NCI-H1436 (cell line): Measurements from ENCODE around the gene PBLD.
A peak's percentile ranks its signal among the peaks of the same experiment; 100 is the strongest.

ENCODE experiments used
- DNase-seq: peaks from one replicate; lab custom pipeline; 2025; lab: John Stamatoyannopoulos, UW

PBLD gene

GRCh38 chr10:68332259-68333057 is at the start of gene PBLD:
TSS of gene PBLD (minus strand) at chr10:68332928. CDS start at chr10:68306844, 26,084 bp downstream.
- peak; percentile 88 for DNase-seq

DNA sequence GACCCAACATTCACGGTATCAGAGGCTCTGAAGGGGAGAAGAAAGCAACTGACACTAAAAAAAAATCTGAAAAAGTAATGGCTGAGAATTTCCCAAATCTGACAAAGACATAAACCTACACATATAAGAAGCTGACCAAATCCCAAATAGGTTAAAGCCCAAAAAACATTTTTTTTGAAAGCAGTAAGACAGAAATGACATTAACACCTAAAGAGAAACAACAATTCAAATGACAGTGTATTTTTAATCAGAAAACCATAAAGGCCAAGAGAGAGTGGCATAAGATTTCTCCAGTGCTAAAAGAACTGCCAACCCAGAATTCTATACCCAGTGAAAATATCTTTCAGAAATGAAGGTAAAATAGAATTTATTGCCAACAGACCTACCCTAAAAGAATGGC is 38.9 kb upstream of the PBLD start:
- DNase-seq = no peak

DNA sequence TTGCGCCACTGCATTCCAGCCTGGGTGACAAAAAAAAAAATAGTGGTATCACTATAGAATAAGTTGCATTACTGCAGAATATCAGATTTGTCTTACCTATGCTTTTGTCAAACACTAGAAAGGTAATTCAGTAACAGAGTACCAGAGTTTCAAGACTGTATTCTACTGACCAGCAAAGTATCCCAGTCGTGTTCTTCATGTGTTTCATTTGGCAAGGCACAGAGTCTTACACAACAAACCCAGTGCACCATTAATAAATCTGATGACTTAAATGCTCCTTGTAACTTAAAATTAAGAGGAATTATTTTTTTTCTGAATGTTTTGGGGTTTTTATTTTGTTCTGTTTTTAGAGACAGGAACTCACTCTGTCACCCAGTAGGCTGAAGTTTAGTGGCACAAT is 34.4 kb upstream of the PBLD start:
- no peak for DNase-seq

DNA sequence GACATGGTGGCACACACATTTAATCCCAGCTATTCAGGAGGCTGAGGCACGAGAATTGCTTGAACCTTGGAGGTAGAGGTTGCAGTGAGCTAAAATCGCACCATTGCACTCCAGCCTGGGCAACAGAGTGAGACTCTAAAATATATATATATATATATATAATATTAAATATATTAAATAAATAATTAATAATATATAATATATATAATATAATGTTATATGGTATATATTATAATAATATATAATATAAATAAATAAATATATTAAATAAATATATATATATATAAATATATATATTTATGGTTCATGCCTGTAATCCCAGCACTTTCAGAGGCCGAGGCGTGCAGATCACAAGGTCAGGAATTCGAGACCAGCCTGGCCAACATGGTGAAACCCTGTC is 33.9 kb upstream of the PBLD start:
- DNase-seq = no peak

DNA sequence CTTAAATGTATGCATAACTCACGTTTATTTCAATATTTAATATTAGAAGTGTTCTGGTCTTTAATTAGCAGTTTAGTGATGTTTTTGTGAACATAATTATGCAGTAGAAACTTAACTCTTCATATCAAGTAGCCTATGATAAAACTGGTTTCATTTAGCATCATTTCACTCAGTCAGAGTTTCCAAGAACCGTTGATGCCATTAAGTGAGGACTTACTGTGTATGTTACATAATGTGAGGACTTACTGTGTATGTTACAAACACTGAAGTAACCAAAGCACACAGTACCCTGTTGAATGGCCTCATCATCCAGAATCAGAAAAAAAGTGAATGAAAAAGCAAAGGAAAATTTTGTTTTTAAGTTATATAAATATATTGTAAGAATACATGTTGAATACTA is 32.9 kb upstream of the PBLD start:
- no peak for DNase-seq

DNA sequence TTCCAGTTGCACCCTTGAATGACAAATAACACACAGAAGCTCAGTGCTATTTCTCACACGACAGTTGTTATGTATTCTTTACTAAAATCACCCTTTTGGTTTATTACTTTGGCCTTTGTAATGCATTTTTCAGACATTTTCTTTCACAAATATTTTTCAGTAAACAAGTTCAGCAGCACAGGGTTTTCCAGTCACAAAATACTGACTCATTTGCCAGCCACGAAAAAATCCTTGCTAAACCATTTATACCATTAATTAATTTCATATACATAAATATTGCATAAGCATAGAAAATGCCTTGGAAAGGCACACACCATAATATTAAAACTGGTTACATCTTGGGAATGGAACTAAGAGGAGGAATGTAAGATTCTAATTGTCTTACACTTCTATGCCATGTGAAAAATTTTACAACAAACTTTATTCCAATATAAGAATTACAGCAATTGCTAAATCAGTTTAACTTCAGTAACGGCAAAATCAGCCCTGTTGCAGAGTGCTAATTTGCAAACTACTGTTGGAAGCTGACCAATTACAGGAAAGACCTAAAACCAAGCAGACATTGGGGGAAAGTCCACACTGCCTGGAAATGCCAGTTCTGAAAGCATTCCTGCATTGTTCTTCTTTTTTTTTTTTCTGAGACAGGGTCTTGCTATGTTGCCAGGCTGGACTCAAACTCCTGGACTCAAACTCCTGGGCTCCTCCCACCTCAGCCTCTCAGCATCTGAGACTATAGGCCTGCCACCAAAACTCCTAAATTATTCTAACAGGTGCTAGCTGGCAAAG is 31.6 kb upstream of the PBLD start:
- no peak for DNase-seq

DNA sequence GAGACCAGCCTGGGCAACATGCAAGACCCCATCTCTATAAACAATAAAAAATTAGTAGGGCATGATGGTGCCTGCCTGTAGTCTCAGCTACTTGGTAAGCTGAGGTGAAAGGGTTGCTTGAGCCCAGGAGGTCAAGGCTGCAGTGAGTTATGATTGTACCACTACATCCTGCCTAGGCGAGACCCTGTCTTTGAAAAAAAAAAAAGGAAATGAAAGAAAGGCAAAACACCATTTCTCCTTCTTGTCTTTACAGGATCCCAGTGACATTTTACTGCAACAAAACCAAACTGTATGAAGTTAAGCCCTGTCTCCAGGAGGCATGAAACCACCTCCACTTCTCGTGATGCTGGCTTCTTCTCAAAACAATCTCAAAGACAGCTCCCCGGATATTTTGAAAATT is 29.9 kb upstream of the PBLD start:
- DNase-seq = no peak

DNA sequence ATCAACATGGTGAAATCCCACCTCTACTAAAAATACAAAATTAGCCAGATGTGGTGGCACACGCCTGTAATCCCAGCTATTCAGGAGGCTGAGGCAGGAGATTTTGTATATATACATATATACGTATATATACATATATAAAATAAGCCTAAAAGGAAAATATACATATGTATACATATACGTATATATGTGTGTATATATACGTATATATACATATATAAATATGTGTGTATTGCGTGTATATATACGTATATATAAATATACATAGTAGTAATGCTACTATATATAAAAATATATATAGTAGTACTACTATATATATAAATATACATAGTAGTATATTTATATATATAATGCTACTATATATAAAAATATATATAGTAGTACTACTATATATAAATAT is 26.5 kb upstream of the PBLD start:
- no peak for DNase-seq

GRCh38 chr10:68353537-68353936 is 20.8 kb upstream of the PBLD start:
- DNase-seq = no peak

- DNase-seq = peak; percentile 14
Observed at GRCh38 chr10:68348265-68348741, 15.6 kb upstream of the PBLD start.

DNA sequence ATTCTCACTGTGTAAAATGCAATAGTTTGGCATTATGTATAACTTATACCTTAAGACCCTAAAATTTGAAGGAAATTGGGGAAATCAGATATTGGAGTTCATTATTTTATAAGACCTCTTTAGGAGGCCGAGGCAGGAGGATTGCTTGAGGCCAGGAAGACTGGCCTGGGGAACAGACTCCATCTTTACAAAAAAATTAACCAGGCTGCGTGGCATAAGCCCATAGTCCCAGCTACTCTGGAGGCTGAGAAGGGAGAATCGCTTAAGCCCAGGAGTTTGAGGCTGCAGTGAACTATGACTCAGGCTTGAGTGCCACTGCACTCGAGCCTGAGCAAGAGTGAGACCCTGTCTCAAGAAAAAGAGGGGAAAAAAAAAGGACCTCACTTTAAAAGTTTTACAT is 14.0 kb upstream of the PBLD start:
- no peak for DNase-seq

DNA sequence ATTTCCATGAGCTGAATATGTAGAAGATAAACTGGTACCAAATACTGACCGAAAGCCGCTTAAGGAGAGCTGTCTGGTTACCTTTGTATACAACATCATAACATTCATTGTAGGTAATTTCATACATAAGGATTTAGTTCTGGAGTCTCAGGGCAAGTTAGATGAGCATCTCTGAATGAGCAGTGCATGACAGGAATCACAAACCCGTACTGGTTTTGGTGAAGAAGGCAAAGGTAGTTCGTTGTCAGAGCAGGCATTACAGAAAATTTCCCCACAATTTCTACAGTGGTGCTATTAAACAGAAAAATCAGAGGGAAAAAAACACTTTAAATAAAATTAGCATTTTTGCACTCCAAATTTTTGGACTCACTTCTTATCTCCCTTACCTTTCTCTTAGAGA is 12.9 kb upstream of the PBLD start:
- DNase-seq = no peak

- DNase-seq = no peak
Observed at GRCh38 chr10:68342909-68343516, 10.3 kb upstream of the PBLD start.

- no peak for DNase-seq
Observed at GRCh38 chr10:68340358-68341080, 7.8 kb upstream of the PBLD start.

DNA sequence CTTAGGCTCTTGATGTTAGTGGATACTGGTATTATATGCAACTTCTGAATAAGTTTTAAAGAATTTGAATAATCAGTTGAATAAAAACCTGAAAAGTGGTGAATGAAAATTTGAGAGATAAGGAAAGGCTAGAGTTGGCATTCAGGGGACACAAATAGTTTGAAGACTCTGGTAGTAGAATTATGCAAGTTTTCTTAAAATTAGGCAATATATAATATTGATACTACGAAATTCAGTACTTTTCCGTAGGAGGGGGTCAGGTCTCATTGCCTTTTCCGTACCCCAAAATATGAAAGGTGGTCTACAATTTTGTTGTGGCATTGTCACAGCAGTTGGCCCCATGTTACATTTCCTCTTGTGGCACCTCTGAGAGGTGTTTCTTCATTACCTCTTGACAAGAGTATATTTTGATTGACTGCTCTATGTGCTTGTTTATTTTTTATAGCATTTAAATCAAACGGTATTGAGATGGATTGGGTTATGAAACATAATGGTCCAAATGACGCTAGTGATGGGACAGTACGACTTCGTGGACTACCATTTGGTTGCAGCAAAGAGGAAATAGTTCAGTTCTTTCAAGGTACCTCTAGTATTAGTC is 4.1 kb upstream of the PBLD start:
- no peak for DNase-seq

GRCh38 chr10:68334672-68335467 is 2.1 kb upstream of the PBLD start:
- no peak for DNase-seq

DNA sequence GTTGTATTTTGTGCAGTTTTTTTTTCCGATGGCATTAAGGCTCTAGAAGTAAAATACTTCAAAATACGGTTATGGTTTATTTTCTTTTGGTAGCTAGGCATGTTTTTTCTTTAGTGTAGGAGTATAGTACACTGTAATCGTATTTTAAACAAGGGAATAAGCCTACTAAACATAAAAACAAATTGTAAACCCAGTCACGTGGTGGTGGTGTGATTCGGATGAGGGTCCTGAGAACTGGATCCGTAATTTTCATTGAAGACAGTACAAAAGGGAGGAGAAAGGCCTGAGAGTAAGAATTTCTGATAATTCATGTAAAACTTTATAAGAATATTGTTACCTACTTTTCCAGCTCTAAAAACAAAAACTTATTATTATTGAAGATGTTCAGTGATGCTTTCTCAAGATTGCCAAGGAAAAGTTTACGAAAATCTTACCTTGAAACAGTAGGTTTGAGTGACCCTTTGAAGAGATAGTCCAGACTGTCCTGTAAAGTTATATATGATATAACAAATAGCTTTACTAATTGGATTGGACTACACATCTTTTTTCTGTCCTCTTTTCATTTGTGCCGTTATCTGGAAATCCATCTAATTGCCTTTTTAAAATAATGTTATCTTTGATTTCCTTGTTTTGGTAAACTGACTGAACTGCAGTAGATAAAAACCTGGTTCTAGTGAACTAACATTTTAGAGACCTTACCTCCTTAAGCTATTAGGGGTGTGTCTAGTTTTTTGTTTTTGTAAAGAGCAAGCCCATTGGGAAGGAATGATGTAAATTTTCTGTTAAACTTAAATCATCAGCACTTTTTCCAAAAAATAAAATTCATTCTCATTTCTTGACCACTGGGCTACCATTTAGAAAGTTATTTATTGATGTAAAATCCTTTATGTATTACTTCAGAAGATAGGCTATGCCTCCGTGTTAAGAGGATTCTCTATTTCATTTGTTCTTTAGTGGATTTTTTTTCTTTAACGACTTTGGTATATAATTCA is 1.0 kb upstream of the PBLD start:
- DNase-seq = no peak

DNA sequence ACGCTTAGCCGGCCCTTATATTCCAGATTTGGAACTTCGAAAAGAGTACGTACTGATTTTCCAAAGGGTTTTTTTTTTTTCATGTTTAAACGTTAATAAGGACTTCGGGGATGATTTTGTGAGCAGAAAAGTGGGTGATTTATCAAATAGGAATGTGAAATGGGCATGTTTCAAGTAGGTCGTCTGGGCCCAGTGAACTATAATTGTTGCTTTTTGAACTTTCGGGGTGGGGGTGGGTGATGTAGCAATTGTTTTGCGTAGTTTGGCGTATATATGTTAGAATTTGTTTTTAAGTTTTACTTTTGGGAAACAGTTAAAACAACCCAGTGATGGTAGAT is 299 bp upstream of the PBLD start:
- DNase-seq = no peak

DNA sequence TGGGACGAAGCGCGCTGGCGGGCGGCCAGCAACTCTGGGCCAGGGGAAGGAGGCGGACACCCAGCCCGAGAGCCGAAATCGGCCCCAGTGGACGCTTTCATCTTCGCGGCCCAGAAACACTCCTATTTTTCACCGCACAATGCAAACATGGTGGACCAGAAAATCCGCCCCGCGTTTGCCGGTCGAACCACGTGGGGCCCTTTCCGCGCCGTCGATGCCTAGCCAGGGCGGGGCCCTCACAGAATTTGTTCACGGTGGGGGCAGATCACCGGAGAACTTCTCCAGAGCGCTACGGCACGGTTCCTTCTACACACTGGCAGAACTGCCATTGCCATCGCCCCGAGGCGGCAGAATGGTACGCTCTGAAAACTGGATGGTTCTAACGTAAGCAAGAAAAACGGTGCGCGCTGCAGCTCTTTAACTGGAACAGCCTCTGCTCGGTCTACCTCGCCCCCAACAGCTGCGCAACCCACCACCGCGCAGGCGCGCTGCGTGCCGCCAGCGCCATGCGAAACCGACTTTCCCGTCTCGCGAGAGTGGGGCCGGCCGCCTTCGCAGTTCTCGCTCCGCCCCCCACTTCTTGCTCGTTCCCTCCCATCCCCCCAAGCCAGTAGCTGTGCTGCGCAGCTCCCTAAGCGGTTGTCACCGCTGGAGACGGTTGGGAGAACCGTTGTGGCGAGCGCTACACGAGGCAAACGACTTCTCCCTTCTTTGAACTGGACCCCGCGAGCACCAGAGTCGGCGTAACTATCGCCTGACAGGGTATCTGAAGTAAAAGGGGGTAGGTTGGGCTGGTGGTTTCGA is 1.1 kb downstream of the PBLD start, which contains the start of gene HNRNPH3:
TSS of gene HNRNPH3 (plus strand) at position 610 of the 804 bp plus-strand sequence. CDS start 5,158 bp downstream, outside the sequence.
- DNase-seq = peak; percentile 98
